GM18951 (cell line): ENCODE measurements around the gene PTPRQ.

Experiments used
- POLR2A ChIP-seq: IDR thresholded peaks from 4 replicates; pipeline ENCODE4 v1.6.1; 2011; ENCODE audit warnings: mild to moderate bottlenecking; ENCODE audit not compliant: insufficient read length, insufficient read depth; ENCODE audit errors: extremely low read depth
- in situ Hi-C: fragments of 300-500 bp; cut with MboI; formaldehyde crosslinking; loops from one replicate; pipeline ENCODE4 v1.12.0; 2022; ENCODE audit warnings: low sequenced_read_pairs, mixed read lengths, inconsistent platforms; ENCODE audit not compliant: unreplicated experiment

Gene PTPRQ

DNA sequence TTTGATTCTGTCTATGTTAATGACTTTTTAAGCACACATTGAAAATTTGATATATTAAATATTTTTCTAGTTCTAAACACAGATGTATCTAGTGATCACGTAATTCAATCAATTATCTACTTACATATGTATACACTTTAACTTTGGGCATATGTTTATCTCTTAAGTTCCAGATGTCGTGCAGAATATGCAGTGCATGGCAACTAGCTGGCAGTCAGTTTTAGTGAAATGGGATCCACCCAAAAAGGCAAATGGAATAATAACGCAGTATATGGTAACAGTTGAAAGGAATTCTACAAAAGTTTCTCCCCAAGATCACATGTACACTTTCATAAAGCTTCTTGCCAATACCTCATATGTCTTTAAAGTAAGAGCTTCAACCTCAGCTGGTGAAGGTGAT, 105.3 kb downstream of the PTPRQ start:
- in situ Hi-C loops, result no loop called here

DNA sequence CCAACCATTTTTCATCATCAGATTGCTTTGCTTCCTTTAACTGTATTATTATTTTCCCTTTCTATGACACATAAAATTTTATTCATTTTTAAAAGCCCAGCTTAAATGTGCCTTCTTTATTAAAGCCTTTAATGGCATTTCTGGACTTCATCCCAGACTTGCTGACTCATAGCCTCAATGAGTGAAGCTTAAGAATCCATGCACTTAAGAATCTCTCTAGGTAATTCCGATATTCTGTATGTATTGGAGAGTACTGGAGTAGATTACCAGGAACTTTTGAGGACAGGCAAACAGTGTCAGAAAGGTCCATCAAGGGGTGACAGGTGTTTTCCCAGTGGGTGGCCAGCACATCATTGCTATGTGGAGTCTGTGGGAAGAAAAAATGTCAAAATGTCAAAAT, 107.9 kb downstream of the PTPRQ start:
- in situ Hi-C loops, result no loop called here
- no peak for TF ChIP-seq POLR2A

More for the DNA sequence above, 105.3 kb downstream of the PTPRQ start:
- no peak for TF ChIP-seq POLR2A

DNA sequence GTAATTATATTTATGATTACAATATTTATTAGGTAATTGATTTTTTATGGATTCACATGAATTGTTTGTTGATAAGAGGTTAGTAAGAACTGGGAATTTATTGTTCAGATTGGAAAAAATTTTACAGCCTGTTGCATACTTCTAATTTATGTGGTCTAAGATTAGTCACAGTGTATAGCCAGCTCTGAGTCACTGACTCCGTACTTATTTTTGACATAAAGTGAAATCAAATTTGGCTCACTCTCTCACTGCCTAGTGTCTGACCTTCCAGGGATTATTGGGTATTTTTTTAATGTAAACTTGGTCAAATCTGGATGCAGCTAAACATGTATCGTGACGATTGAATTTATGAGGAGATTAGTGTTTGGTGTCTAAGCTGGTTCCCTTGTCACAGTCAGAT, 109.3 kb downstream of the PTPRQ start:
- TF ChIP-seq POLR2A, result no peak
- in situ Hi-C loops, result no loop called here

DNA sequence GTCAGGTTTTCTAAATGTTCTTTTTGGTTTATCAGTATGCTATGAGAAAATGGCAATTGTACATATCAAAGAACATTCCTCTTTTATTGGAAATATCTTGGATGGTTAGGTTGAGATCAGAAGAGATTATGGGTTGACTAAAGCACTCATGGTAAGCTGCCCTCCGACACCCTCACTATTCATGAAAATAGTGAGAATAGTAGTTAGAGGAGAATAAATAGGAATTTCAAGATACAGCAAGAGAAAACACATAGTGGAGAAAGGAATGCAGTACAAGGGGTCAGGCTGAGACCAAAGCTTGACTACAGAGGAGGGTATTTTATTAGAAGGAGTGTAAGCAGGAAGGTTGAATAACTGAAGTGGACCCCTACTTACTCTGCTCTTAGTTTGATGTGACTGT, 112.5 kb downstream of the PTPRQ start:
- no peak for TF ChIP-seq POLR2A
- in situ Hi-C loops, result no loop called here

DNA sequence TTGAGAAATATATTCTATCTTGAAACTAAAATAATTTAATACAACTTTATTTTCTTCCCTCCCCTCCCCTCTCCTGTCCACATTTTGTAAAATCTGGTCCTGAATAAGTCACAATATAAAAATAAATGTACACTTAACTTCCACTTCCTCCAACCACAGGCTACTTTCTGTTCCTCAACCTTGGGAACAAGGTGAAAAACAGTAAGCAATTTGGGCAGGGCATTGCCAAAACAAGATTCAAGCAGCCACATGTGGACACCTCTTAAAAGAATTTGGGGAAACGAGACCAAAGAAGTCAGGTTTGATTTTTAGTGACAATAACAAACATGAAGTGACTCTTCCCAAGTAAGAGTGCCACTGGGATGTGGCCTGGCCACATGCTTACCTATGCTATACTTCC, 115.7 kb downstream of the PTPRQ start:
- TF ChIP-seq POLR2A, result no peak
- in situ Hi-C loops, result no loop called here

DNA sequence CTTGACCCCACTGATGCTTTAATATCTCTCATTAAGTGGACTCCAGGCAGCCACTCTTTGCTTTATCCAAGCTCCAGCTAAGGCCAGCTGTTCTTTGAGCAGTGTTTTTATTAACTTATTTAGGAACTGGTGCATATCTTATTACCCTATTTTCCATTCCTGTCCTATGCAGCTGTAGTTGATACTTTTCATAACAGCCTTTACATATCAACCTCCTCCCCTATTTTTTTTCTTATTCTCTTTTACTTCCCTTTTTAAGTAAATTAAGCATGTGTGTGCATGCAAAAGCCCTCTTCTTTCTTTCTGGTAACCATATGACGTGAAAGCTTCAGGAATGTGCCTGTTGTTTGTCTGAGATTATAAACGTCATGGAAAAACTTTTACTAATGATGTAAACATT, 121.2 kb downstream of the PTPRQ start:
- TF ChIP-seq POLR2A, result no peak
- in situ Hi-C loops, result no loop called here

DNA sequence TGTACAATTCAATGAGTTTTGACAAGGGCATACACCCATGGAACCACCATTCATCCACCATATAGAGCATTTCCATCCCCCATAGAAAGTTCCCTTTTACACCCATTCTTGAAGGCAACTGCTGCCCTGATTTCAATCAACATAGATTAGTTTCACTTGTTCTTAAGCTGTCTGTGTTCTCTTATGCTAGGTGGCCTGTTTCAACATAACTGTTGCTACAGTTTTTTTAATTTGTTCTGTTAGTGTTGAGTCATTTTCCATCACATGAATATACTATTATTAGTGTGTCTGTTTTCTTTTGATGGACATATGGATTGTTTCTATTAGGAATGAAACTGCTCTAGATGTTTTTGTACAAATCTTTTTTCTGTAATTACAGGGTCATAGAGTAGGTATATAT, 123.4 kb downstream of the PTPRQ start:
- no peak for TF ChIP-seq POLR2A
- in situ Hi-C loops, result no loop called here

DNA sequence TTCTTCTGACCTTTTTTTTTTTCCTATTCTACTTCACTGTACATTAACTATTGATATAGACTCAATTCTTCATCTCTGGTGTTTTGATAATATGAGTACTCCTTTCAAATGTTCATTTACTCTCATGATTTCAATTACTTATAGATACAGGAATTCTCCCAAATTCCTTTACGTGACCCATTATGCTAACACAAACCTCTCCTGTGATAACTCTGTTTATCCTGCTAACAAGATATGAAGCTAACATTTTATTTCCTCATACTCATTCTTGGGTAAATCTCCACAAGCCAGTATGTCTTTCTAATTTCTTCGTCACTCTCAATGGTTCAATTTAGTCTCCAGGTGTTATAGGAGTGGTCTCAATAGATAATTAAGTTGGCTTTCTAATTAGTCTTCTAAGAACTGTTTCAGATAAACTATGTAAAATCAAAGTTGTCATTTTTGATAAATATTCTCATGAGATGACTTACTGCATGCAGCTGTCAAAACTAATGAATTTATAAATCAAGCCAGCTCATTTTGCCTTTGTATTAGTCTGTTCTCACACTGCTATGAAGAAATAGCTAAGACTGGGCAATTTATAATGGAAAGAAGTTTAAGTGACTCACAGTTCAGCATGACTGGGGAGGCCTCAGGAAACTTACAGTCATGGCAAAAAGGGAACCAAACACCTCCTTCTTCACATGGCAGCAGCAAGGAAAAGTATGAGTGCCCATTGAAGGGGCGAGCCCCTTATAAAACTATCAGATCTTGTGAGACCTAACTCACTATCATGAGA, 132.8 kb downstream of the PTPRQ start:
- TF ChIP-seq POLR2A, result no peak
- in situ Hi-C loops, result no loop called here

DNA sequence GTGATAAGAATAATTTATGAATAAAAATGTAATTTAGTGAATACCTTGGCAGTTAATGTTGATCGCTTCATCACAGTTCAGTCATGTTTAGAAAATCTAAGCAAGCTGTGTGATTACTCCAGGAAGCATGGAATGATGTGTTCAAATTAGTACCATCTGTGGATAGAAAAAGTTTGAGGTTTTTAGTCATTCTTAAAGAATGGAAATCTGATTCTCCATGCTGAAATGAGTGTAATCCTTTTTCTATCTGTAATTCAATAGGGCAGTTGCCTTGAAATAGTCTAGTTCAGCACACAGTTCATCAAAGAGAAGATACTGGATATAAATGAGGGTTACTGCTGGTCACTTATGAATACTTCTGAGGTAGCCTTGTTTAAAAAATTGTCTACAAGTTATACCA, 136.2 kb downstream of the PTPRQ start:
- in situ Hi-C loops, result no loop called here
- no peak for TF ChIP-seq POLR2A

DNA sequence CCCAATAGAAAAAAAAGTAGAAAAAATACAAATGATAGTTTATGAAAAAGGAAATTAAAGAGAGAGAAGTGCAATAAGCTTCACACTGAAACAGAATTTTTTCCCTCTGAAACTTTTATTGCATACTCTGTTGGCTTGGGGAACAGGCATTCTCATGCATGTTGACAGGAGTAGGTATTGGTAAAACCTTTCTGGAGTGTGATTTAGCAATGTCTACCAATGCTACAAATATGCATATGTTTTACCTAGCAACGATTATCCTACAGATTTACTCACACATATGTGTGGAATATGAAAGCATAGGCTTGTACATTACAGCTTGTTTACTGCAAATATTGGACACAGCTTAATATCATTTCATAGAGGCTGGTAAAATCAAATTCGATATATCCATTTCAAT, 137.7 kb downstream of the PTPRQ start:
- in situ Hi-C loops, result no loop called here
- no peak for TF ChIP-seq POLR2A

DNA sequence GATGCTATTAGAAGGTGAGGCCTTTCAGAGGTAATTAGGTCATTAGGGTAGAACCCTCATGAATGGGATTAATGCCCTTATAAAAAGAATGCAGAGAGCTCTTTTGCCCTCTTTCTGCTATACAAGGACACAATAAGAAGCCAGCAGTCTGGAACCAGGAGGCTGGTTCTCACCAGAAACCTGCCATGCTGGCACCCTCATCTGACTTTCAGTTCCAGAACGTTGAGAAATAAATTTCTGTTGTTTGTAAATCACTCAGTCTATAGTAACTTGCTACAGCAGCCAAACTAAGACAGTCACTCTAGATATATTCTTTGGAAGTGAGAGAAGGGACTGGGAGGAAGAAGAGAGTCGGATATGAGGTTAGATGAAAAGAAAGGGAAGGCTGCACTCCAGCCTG, 138.4 kb downstream of the PTPRQ start:
- in situ Hi-C loops, result no loop called here
- no peak for TF ChIP-seq POLR2A

DNA sequence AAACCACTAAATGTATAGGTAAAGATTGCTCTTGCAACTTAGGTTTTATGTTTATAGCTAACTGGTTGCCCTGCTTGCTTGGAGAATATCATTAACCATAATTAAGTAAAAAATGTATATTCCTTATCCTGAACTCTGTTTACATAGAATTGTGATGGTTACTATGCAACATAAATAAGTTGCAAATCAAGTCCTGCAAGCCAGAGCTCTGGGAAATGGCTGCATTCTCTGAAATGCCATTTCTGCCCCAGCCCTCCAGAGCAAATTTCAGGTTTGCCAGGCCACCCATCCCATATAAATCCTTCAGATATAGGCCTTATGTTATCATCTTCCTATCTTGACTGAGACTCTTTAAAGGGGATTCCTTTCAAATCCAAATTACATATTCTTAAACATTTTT, 145.0 kb downstream of the PTPRQ start:
- no peak for TF ChIP-seq POLR2A
- in situ Hi-C loops, result no loop called here

DNA sequence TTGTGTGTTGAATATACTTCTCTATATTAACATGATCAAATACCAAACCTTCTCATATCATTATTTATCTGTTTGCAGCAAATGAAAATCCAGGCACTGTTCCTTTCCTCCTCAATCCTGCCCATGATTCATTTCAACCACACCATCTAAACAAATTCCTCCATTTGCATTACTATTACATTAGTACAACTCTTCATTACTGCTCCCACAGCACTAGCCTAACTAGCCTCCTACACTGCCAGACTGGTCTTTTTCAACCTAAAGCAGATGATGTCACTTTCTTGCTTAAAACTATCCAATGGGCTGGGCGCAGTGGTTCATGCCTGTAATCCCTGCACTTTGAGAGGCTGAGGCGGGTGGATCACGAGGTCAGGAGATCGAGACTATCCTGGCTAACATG, 146.1 kb downstream of the PTPRQ start:
- in situ Hi-C loops, result no loop called here
- TF ChIP-seq POLR2A, result no peak

DNA sequence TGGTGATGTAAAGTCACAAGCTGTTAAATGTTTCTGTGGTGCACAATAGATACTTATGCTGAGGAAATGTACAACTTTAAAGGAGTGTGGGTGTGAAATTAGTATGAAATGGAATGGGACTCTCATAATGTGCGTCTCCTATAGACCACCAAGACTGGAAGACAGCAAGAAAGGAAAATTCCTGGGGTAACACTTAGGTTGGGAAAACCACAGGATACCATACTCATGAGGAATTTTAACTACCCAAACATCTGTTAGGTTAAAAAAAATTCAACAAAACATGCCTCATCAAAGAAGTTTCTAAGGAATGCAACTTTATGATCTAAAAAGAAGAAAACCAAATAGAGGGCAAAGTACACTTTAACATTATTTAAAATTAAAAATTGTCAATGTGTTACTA, 149.7 kb downstream of the PTPRQ start:
- TF ChIP-seq POLR2A, result no peak
- in situ Hi-C loops, result no loop called here

DNA sequence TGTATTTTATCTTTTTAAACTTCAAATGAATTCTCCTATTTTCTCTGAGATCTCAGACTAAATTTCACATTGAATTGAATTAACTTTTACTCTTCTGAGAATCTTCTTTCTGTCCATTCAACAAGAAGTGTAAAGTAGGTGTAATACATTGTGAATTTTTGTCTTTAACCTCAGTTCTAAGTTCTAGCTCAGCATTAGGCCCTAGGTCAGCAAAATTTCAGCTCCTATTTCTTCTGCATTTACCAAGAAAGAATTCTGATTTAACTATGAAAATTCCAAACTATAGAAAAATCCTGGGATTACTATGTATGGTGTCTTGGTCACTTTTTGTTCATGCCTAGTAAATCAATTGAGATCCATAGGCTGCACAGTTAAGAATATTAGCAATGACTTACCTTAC, 152.5 kb downstream of the PTPRQ start:
- in situ Hi-C loops, result no loop called here
- TF ChIP-seq POLR2A, result no peak

DNA sequence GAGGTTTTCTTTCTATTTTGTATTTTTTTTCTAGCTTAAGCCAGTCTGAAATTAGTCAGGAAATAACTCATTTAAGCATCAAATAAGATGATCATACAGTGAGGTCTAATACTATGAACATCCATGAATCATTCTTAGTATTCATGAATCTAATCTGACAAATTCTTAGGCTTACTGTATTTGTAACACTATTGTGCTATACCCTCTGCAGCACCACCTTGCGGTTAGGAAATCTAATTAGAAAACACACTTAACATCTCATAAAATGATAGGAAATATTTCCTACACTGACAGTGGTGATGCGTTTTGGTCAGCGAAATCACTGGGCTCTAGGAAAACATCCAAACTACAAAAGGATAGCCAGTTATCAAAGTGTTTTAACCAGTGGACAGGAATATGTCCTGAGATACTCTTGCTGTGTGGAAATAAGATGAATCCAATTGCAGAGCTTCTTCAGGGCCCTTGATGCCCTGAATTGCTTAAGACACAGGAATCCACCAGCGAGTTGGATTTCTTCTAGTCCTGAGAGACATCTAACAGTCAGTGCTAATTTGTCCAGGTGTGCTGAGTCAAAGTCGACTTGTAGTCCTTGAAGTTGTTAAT, 154.1 kb downstream of the PTPRQ start:
- TF ChIP-seq POLR2A, result no peak
- in situ Hi-C loops, result no loop called here
